DOHH2 (cell line): ENCODE results near the gene AMMECR1.

Source experiments
- H3F3A ChIP-seq: fragments of 200-600 bp; sonication (generic), shearing (Covaris generic); 2 replicates; pipeline ENCODE4 v1.6.0; 2016; ENCODE audit warnings: antibody characterized with exemption, mild to moderate bottlenecking; ENCODE audit not compliant: control insufficient read depth, insufficient read depth
- H3K27ac ChIP-seq: fragments of 200-600 bp; sonication (generic); 2 replicates; pipeline ENCODE4 v1.5.1; 2014; ENCODE audit warnings: low read depth, mild to moderate bottlenecking, low read length, moderate library complexity
- H3K27me3 ChIP-seq: fragments of 200-600 bp; sonication (generic); 2 replicates; pipeline ENCODE4 v1.6.1; 2014; ENCODE audit warnings: mild to moderate bottlenecking, low read length, mixed read lengths; ENCODE audit not compliant: control insufficient read depth
- H3K36me3 ChIP-seq: fragments of 200-600 bp; sonication (generic); 2 replicates; pipeline ENCODE4 v1.6.1; 2014; ENCODE audit warnings: mild to moderate bottlenecking, low read length, moderate library complexity, mixed read lengths; ENCODE audit not compliant: control insufficient read depth
- H3K4me1 ChIP-seq: fragments of 200-600 bp; sonication (generic); 2 replicates; pipeline ENCODE4 v1.6.1; 2014; ENCODE audit warnings: mild to moderate bottlenecking, low read length, mixed read lengths; ENCODE audit not compliant: control insufficient read depth
- H3K4me2 ChIP-seq: fragments of 200-600 bp; sonication (generic); 2 replicates; pipeline ENCODE4 v1.6.0; 2014; ENCODE audit warnings: mild to moderate bottlenecking, low read length, moderate library complexity
- H3K4me3 ChIP-seq: fragments of 200-600 bp; sonication (generic); 2 replicates; pipeline ENCODE4 v1.5.1; 2014; ENCODE audit warnings: mild to moderate bottlenecking, low read length, mixed read lengths
- H3K79me2 ChIP-seq: fragments of 200-600 bp; sonication (generic); 2 replicates; pipeline ENCODE4 v1.6.1; 2014; ENCODE audit warnings: mild to moderate bottlenecking, low read length, mixed read lengths; ENCODE audit not compliant: control insufficient read depth
- H3K9me2 ChIP-seq: fragments of 200-600 bp; sonication (generic); replicated peaks from 2 replicates; pipeline ENCODE4 v1.6.1; 2014; ENCODE audit warnings: mild to moderate bottlenecking, low read length, mixed read lengths; ENCODE audit not compliant: control insufficient read depth
- H3K9me3 ChIP-seq: fragments of 200-600 bp; sonication (generic); 2 replicates; pipeline ENCODE4 v1.6.1; 2014; ENCODE audit warnings: antibody characterized with exemption, low read length, mixed read lengths; ENCODE audit not compliant: control insufficient read depth, insufficient read depth
- H4K20me1 ChIP-seq: fragments of 200-600 bp; sonication (generic); 2 replicates; pipeline ENCODE4 v1.6.0; 2014; ENCODE audit warnings: low read depth, mild to moderate bottlenecking, antibody characterized with exemption, low read length, moderate library complexity; ENCODE audit not compliant: control insufficient read depth, insufficient read depth
- CTCF ChIP-seq: fragments of 200-600 bp; sonication (generic); IDR thresholded peaks from one replicate; pipeline ENCODE4 v1.5.1; 2014; ENCODE audit warnings: antibody characterized with exemption, mild to moderate bottlenecking, low read depth, low read length; ENCODE audit not compliant: poor library complexity, severe bottlenecking
- EZH2phosphoT487 ChIP-seq: fragments of 200-600 bp; sonication (generic); IDR thresholded peaks from 2 replicates; pipeline ENCODE4 v1.6.1; 2017; ENCODE audit warnings: borderline replicate concordance, mild to moderate bottlenecking, antibody characterized with exemption, low read length, moderate library complexity, mixed read lengths

AMMECR1 gene

DNA sequence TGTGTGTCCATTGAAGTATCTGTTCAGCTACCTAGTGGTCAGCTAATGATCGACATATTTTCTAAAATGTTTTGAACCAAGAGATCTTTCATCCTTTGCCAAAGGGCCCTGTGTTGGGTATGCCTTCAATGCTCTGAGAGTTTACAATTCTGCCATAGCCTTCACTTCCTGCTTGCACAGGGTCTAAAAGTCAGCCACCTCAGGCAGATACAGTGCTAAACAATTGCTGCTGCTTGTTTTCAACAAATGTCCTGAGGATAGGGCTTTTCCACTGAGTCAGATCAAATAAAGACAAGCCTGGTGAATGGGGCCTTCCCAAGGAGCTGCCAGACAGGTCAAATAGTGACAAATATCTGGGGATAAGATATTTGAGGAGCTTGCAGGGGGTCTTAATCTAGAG, 16.7 kb downstream of the AMMECR1 start:
- Histone ChIP-seq H3K4me3 (no peak overlapping the region), H3F3A (no peaks in the 10 kb centered on the region), H3K4me1 (no peaks in the 10 kb centered on the region), H3K9me3 (no peaks in the 10 kb centered on the region), H3K79me2 (peaks cover 34% of the 10 kb centered on the region), H4K20me1 (no peaks in the 10 kb centered on the region), H3K4me2 (no peak overlapping the region), H3K27me3 (no peaks in the 10 kb centered on the region), H3K36me3 (no peaks in the 10 kb centered on the region), H3K9me2 (no peaks in the 10 kb centered on the region), H3K27ac (no peak overlapping the region)
- TF ChIP-seq CTCF (no peak), EZH2phosphoT487 (no peak)

DNA sequence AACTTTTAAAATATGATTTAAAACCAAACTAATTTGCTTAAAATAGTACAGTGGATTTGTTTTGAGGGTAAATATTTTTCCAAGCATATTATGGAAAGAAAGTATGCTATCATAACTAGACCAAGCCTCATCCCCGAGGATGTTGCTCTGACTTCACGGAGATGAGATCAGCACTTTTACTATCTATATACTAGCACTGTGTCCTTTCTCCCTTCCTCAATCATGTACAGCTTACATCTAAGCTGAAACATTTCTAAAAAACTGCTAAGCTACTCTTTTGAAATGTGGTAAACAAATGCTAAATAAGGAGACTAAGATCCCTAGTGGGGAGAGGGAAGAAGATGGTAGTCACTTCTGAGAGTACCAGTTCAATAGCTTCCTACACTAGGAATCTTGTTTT, 23.8 kb downstream of the AMMECR1 start:
- H3K9me2 ChIP-seq, result no peaks in the 10 kb centered on the region
- H3K79me2 ChIP-seq, result peaks cover 4% of the 10 kb centered on the region
- H4K20me1 ChIP-seq, result no peaks in the 10 kb centered on the region
- H3K9me3 ChIP-seq, result no peaks in the 10 kb centered on the region
- H3K36me3 ChIP-seq, result no peaks in the 10 kb centered on the region
- no peak overlapping the region for H3K4me2 ChIP-seq
- no peak for TF ChIP-seq CTCF
- no peak for TF ChIP-seq EZH2phosphoT487
- no peaks in the 10 kb centered on the region for H3F3A ChIP-seq
- no peak overlapping the region for H3K27ac ChIP-seq
- no peaks in the 10 kb centered on the region for H3K4me1 ChIP-seq
- H3K27me3 ChIP-seq, result no peaks in the 10 kb centered on the region
- H3K4me3 ChIP-seq, result no peak overlapping the region

- no peaks in the 10 kb centered on the region for H3F3A ChIP-seq
- no peak overlapping the region for H3K4me2 ChIP-seq
- H3K79me2 ChIP-seq, result peaks cover 4% of the 10 kb centered on the region
- TF ChIP-seq CTCF (no peak), EZH2phosphoT487 (no peak)
- H3K27me3 ChIP-seq, result no peaks in the 10 kb centered on the region
- H3K9me2 ChIP-seq, result no peaks in the 10 kb centered on the region
- H3K4me1 ChIP-seq, result no peaks in the 10 kb centered on the region
- H4K20me1 ChIP-seq, result no peaks in the 10 kb centered on the region
- no peaks in the 10 kb centered on the region for H3K9me3 ChIP-seq
- no peaks in the 10 kb centered on the region for H3K36me3 ChIP-seq
- no peak overlapping the region for H3K27ac ChIP-seq
- H3K4me3 ChIP-seq, result no peak overlapping the region
Measured at GRCh38 chrX:110293658-110294057, 24.2 kb downstream of the AMMECR1 start.

- no peaks in the 10 kb centered on the region for H4K20me1 ChIP-seq
- H3K4me3 ChIP-seq, result no peak overlapping the region
- H3F3A ChIP-seq, result no peaks in the 10 kb centered on the region
- no peak overlapping the region for H3K4me2 ChIP-seq
- no peak overlapping the region for H3K27ac ChIP-seq
- TF ChIP-seq EZH2phosphoT487 (no peak), CTCF (no peak)
- peaks cover 11% of the 10 kb centered on the region for H3K79me2 ChIP-seq
- no peaks in the 10 kb centered on the region for H3K9me3 ChIP-seq
- no peaks in the 10 kb centered on the region for H3K27me3 ChIP-seq
- H3K9me2 ChIP-seq, result no peaks in the 10 kb centered on the region
- no peaks in the 10 kb centered on the region for H3K36me3 ChIP-seq
- no peaks in the 10 kb centered on the region for H3K4me1 ChIP-seq
Measured at GRCh38 chrX:110287605-110288004, 30.3 kb downstream of the AMMECR1 start.
